Measurements from ENCODE around the gene MIER3.

Gene MIER3

DNA sequence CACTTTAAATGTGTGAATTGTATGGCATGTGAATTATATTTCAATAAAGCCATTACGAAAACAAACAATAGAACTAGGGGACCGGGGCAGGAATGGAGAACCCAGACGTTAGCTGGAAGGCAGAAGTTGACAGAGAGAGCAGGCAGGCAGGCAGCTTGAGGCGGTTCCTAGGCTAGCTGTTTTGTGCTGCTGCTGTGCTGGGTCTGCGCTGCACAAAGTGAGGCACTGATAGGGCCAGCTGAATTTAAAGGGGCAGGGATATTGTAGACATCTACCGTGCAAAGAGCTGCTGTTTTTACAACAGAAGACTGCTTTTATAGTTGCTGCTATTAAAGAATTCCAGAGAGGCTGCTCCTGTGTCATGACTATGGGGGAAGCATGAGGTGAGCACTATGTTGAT is 21.6 kb upstream of the MIER3 start:
- Histone ChIP-seq H3K4me3 (ENCODE audit: low read depth, low read length) (no peak overlapping the region), H3K36me3 (no peaks in the 10 kb centered on the region; the same call in 1 of the 2 replicates), H3K9me3 (no peaks in the 10 kb centered on the region), H3K4me1 (peaks cover 2% of the 10 kb centered on the region; the same call in 1 of the 2 replicates), H3K27me3 (no peaks in the 10 kb centered on the region)
- TF ChIP-seq CTCF (IDR thresholded peaks at IDR 0.05; ENCODE audit: low read depth, low read length), result no peak
- DNase-seq, result no peak

DNA sequence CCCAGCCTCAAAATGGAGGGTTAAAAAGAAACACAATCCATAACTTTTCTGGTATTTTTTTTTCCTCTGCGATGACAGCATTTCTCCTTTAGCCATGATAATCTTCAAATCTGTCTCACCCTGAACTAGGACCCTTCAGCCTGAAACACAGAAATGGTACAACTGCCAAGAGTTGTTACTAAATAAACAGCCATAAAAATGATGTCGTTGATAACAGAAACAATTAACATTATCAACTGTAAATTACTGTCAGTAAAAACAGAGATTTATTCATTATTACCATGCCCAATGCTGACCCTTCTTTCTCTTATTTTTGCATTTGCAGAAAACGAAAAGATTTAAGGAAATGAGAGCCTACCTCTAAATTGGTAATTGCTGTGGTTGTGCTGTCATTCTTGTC is 19.4 kb upstream of the MIER3 start:
- Histone ChIP-seq H3K9me3 (no peaks in the 10 kb centered on the region), H3K4me1 (peaks cover 2% of the 10 kb centered on the region; the same call in 1 of the 2 replicates), H3K27me3 (no peaks in the 10 kb centered on the region), H3K36me3 (no peaks in the 10 kb centered on the region; the same call in 1 of the 2 replicates), H3K4me3 (ENCODE audit: low read depth, low read length) (no peak overlapping the region)
- no peak for TF ChIP-seq CTCF (IDR thresholded peaks at IDR 0.05; ENCODE audit: low read depth, low read length)
- DNase-seq, result no peak

DNA sequence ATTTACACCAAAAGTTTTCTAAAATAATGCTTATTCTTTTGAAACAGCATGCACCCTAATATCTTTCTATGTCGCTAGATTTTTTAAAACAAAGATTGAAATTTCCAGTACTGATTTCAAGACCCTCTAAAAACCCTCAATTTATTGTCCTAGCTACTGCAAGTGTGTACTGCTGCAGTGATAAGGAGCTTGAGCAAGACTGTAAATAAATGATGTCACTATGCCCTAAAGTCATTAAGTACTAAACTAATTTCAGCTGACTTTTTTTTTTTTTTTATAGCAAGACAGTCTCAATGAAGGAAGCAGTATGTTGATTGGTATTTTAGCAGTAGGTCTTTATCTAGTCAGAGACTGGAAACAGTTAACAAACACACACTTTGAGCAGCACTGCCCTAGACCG is 12.2 kb upstream of the MIER3 start:
- Histone ChIP-seq H3K9me3 (no peaks in the 10 kb centered on the region), H3K36me3 (no peaks in the 10 kb centered on the region), H3K27me3 (no peaks in the 10 kb centered on the region)

DNA sequence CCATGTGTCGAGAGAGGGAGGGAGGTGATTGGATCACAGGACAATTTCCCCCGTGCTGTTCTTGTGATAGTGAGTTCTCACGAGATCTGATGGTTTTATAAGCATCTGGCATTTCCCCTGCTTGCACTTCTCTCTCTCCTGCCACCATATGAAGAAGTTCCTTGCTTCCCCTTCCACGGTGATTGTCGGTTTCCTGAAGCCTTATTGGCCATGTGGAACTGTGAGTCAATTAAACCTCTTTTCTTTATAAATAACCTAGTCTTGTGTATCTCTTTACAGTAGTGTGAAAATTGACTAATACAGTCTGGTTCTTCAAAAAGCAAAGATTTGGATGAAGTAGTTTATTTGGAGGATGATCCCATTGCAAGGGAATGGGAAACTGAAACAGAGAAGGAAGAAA is 11.3 kb upstream of the MIER3 start:
- no peaks in the 10 kb centered on the region for H3K36me3 ChIP-seq
- peaks cover 3% of the 10 kb centered on the region; the same call in 1 of the 2 replicates for H3K4me1 ChIP-seq
- no peaks in the 10 kb centered on the region for H3K27me3 ChIP-seq
- H3K4me3 ChIP-seq (ENCODE audit: low read depth, low read length), result no peak overlapping the region
- DNase-seq, result no peak
- TF ChIP-seq CTCF (IDR thresholded peaks at IDR 0.05; ENCODE audit: low read depth, low read length), result no peak
- no peaks in the 10 kb centered on the region for H3K9me3 ChIP-seq

More for the DNA sequence above, 12.2 kb upstream of the MIER3 start:
- DNase-seq, result no peak
- Histone ChIP-seq H3K4me3 (ENCODE audit: low read depth, low read length) (no peak overlapping the region), H3K4me1 (peaks cover 3% of the 10 kb centered on the region; the same call in 1 of the 2 replicates)
- TF ChIP-seq CTCF (IDR thresholded peaks at IDR 0.05; ENCODE audit: low read depth, low read length), result no peak

- DNase-seq, result peak; percentile 14
- Histone ChIP-seq H3K4me1 (peaks cover 3% of the 10 kb centered on the region; the same call in 1 of the 2 replicates), H3K27me3 (no peaks in the 10 kb centered on the region), H3K4me3 (ENCODE audit: low read depth, low read length) (no peak overlapping the region), H3K36me3 (no peaks in the 10 kb centered on the region), H3K9me3 (no peaks in the 10 kb centered on the region)
- TF ChIP-seq CTCF (IDR thresholded peaks at IDR 0.05; ENCODE audit: low read depth, low read length), result no peak
Observed at GRCh38 chr5:56962286-56962685, 10.4 kb upstream of the MIER3 start.

DNA sequence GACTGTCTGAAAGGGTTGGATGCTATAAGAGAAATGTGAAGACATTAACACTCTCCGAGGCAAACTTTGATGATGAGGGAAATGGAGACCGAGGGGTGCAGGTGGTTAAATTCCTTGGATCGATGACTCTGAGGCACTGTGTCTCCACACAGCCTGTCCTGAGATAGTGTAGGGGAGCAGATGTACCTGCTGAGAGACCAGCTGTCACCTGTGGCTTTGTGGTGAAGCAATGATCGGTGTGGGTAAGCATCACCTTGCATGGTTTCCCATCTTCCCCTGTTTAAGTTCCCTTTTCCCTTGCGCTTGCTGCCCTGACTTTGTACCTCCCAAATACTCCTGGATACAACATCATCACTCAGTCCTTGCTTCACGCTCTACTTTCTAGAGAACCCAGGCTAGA is 9.8 kb upstream of the MIER3 start:
- no peaks in the 10 kb centered on the region for H3K27me3 ChIP-seq

More for the DNA sequence above, 9.8 kb upstream of the MIER3 start:
- Histone ChIP-seq H3K4me3 (ENCODE audit: low read depth, low read length) (no peak overlapping the region), H3K4me1 (peaks cover 3% of the 10 kb centered on the region; the same call in 1 of the 2 replicates), H3K36me3 (no peaks in the 10 kb centered on the region), H3K9me3 (no peaks in the 10 kb centered on the region)
- no peak for DNase-seq
- no peak for TF ChIP-seq CTCF (IDR thresholded peaks at IDR 0.05; ENCODE audit: low read depth, low read length)
